ENCODE data around the gene HEPN1.

- TF ChIP-seq CHD4 (IDR thresholded peaks at IDR 0.05): no peak
- no peak for TF ChIP-seq CTCF (IDR thresholded peaks at IDR 0.05 in 2 of 3, conservative IDR thresholded peaks at IDR 0.05 in 1 of 3; ENCODE audit: control insufficient read depth in 2 of 3, extremely low read depth in 1 of 3, insufficient read depth in 1 of 3, low read depth in 3 of 3, low read length in 3 of 3)
- TF ChIP-seq PKNOX1 (IDR thresholded peaks at IDR 0.05): no peak
- no peak for TF ChIP-seq RAD51 (IDR thresholded peaks at IDR 0.05)
- TF ChIP-seq RCOR1 (conservative IDR thresholded peaks at IDR 0.05; ENCODE audit: low read depth, low read length): no peak
- no peak for TF ChIP-seq MXI1 (IDR thresholded peaks at IDR 0.05; ENCODE audit: low read depth, low read length)
- no peak for TF ChIP-seq POLR2A (IDR thresholded peaks at IDR 0.05; ENCODE audit: low read depth, low read length)
- TF ChIP-seq EP300 (IDR thresholded peaks at IDR 0.05; ENCODE audit: borderline replicate concordance in 1 of 2, control insufficient read depth in 1 of 2, low read depth in 2 of 2, low read length in 2 of 2): no peak
- TF ChIP-seq POLR2AphosphoS5 (IDR thresholded peaks at IDR 0.05; ENCODE audit: low read length): no peak
- no peak for TF ChIP-seq BCL11A (IDR thresholded peaks at IDR 0.05; ENCODE audit: low read depth, low read length)
Measured at GRCh38 chr11:124896821-124897391, 22.1 kb upstream of the HEPN1 start.

All from GM12878 (cell line).